MM.1S (cell line): ENCODE results near the gene CD28.
A peak's percentile ranks its signal among the peaks of the same experiment; 100 is the strongest.
"Not testable (repeated sequence)": the region's sequence is repeated elsewhere in the genome, so short reads cannot be mapped to it uniquely, and the experiment has no call there.

Experiments
- DNase-seq: peaks from one replicate; pipeline ENCODE4 v3.0.0-alpha.2; 2015
- H2AFZ ChIP-seq: fragments of 300-600 bp; sonication (generic); 2 replicates; pipeline ENCODE4 v1.6.0; 2016; ENCODE audit warnings: antibody characterized with exemption, low read length
- H3F3A ChIP-seq: fragments of 300-600 bp; sonication (generic); 2 replicates; pipeline ENCODE4 v1.6.1; 2016; ENCODE audit warnings: mild to moderate bottlenecking, antibody characterized with exemption, low read length, moderate library complexity, mixed read lengths; ENCODE audit not compliant: insufficient read depth
- H3K27ac ChIP-seq: fragments of 300-600 bp; sonication (generic); 2 replicates; pipeline ENCODE4 v1.5.1; 2016; ENCODE audit warnings: mild to moderate bottlenecking, low read length
- H3K27me3 ChIP-seq: fragments of 300-600 bp; sonication (generic); replicated peaks from 2 replicates; pipeline ENCODE4 v1.6.0; 2016; ENCODE audit warnings: low read length; ENCODE audit not compliant: insufficient read depth
- H3K36me3 ChIP-seq: fragments of 300-600 bp; sonication (generic); replicated peaks from 2 replicates; pipeline ENCODE4 v1.6.1; 2016; ENCODE audit warnings: mild to moderate bottlenecking, low read length, mixed read lengths; ENCODE audit not compliant: insufficient read depth
- H3K4me1 ChIP-seq: fragments of 300-600 bp; sonication (generic); 2 replicates; pipeline ENCODE4 v1.6.1; 2016; ENCODE audit warnings: low read length, mixed read lengths
- H3K4me2 ChIP-seq: fragments of 300-600 bp; sonication (generic); 2 replicates; pipeline ENCODE4 v1.6.0; 2016; ENCODE audit warnings: low read depth, low read length
- H3K4me3 ChIP-seq: fragments of 300-600 bp; sonication (generic); 2 replicates; pipeline ENCODE4 v1.5.1; 2016; ENCODE audit warnings: low read length, mixed read lengths
- H3K79me2 ChIP-seq: fragments of 300-600 bp; sonication (generic); 2 replicates; pipeline ENCODE4 v1.6.1; 2016; ENCODE audit warnings: mixed run types, low read length, mixed read lengths
- H3K9ac ChIP-seq: fragments of 300-600 bp; sonication (generic); 2 replicates; pipeline ENCODE4 v1.6.1; 2016; ENCODE audit warnings: low read length, mixed read lengths
- H3K9me2 ChIP-seq: fragments of 300-600 bp; sonication (generic); replicated peaks from 2 replicates; pipeline ENCODE4 v1.6.1; 2016; ENCODE audit warnings: mild to moderate bottlenecking, low read length, mixed read lengths; ENCODE audit not compliant: insufficient read depth
- H3K9me3 ChIP-seq: fragments of 300-600 bp; sonication (generic); replicated peaks from 2 replicates; pipeline ENCODE4 v1.6.1; 2016; ENCODE audit warnings: mild to moderate bottlenecking, low read length, mixed read lengths; ENCODE audit not compliant: insufficient read depth
- H4K20me1 ChIP-seq: fragments of 300-600 bp; sonication (generic); 2 replicates; pipeline ENCODE4 v1.6.1; 2016; ENCODE audit warnings: mild to moderate bottlenecking, low read length, moderate library complexity, mixed read lengths; ENCODE audit not compliant: insufficient read depth
- EZH2 ChIP-seq: fragments of 300-600 bp; sonication (generic); optimal IDR thresholded peaks from 2 replicates; pipeline ENCODE3; 2017; ENCODE audit warnings: low read depth, mild to moderate bottlenecking, antibody characterized with exemption, low read length, mixed read lengths
- EZH2phosphoT487 ChIP-seq: fragments of 300-600 bp; sonication (generic); IDR thresholded peaks from 2 replicates; pipeline ENCODE4 v1.6.1; 2018; ENCODE audit warnings: antibody characterized with exemption, low read length
- TF ChIP-seq, protein P1 (sequence below): fragments of 300-600 bp; sonication (generic); IDR thresholded peaks from 2 replicates; pipeline ENCODE4 v1.5.1; 2016; ENCODE audit warnings: antibody characterized with exemption, low read length, mixed read lengths

The CD28 gene

DNA sequence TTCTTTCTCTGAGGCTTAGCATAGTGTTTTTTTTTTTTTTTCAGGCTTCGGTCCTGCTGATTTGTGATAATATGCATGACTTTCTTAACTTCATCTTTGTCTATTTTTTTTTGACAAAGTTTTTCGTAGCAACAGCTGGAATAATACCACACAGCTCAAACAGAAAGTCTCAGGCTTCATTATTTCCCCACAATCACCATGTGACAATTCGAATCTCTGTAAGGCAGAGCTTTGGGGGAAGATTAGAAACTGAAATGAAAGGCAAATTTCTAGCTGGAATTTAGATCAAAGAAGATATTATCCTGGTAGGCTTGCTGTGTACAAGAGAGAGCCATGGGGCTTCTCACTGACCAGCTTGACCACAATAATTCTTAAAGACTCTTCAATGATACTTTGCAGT, 12.2 kb upstream of the CD28 start:
- TF ChIP-seq, protein P1, sequence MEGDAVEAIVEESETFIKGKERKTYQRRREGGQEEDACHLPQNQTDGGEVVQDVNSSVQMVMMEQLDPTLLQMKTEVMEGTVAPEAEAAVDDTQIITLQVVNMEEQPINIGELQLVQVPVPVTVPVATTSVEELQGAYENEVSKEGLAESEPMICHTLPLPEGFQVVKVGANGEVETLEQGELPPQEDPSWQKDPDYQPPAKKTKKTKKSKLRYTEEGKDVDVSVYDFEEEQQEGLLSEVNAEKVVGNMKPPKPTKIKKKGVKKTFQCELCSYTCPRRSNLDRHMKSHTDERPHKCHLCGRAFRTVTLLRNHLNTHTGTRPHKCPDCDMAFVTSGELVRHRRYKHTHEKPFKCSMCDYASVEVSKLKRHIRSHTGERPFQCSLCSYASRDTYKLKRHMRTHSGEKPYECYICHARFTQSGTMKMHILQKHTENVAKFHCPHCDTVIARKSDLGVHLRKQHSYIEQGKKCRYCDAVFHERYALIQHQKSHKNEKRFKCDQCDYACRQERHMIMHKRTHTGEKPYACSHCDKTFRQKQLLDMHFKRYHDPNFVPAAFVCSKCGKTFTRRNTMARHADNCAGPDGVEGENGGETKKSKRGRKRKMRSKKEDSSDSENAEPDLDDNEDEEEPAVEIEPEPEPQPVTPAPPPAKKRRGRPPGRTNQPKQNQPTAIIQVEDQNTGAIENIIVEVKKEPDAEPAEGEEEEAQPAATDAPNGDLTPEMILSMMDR: no peak
- TF ChIP-seq EZH2phosphoT487 (no peak), EZH2 (no peak)
- Histone ChIP-seq H3K27me3 (no peaks in the 10 kb centered on the region), H3K9me3 (no peaks in the 10 kb centered on the region), H3K9me2 (no peaks in the 10 kb centered on the region; the same call in 1 of the 2 replicates), H3K79me2 (no peaks in the 10 kb centered on the region), H3K4me2 (peak overlapping the region; percentile 60), H3K4me3 (peak overlapping the region; percentile 11; the same call in 1 of the 2 replicates), H3K4me1 (peaks cover 62% of the 10 kb centered on the region), H4K20me1 (no peaks in the 10 kb centered on the region), H3K36me3 (no peaks in the 10 kb centered on the region), H3K27ac (peak overlapping the region; percentile 75), H2AFZ (no peak overlapping the region), H3F3A (peaks cover 38% of the 10 kb centered on the region), H3K9ac (peak overlapping the region; percentile 49; the same call in 1 of the 2 replicates)
- peak; percentile 73 for DNase-seq

DNA sequence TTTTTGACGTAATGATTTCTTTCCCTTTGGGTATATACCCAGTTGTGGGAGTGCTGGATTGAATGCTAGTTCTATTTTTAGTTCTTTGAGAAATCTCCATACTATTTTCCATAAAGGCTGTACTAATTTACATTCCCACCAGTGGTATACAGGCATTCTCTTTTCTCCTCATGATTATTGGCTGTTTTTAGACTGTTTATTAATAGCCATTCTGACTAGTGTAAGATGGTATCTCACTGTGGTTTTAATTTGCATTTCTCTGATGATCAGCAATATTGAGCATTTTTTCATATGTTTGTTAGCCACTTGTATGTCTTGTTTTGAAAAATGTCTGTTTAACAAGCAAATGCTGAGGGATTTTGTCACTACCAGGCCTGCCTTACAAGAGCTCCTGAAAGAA, 9.2 kb upstream of the CD28 start:
- Histone ChIP-seq H3K36me3 (no peaks in the 10 kb centered on the region), H3K9me3 (no peaks in the 10 kb centered on the region), H3K27me3 (no peaks in the 10 kb centered on the region), H3K9ac (no peak overlapping the region), H2AFZ (no peak overlapping the region), H3F3A (peaks cover 20% of the 10 kb centered on the region), H3K27ac (peak overlapping the region; percentile 70; the same call in 1 of the 2 replicates), H3K4me1 (peaks cover 37% of the 10 kb centered on the region), H3K9me2 (no peaks in the 10 kb centered on the region), H3K4me3 (no peak overlapping the region), H3K79me2 (no peaks in the 10 kb centered on the region), H3K4me2 (peak overlapping the region; percentile 59), H4K20me1 (no peaks in the 10 kb centered on the region)
- DNase-seq: peak; percentile 51
- no peak for TF ChIP-seq EZH2phosphoT487

DNA sequence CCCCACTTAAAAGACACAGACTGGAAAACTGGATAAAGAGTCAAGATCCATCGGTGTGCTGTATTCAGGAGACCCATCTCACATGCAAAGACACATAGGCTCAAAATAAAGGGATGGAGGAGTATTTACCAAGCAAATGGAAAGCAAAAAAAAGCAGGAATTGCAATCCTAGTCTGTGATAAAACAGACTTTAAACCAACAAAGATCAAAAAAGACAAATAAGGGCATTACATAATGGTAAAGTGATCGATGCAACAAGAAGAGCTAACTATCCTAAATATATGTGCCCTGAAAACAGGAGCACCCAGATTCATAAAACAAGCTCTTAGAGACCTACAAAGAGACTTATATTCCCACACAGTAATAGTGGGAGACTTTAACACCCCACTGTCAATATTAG, 8.7 kb upstream of the CD28 start:
- not testable (repeated sequence) for DNase-seq, H3K4me3 ChIP-seq

DNA sequence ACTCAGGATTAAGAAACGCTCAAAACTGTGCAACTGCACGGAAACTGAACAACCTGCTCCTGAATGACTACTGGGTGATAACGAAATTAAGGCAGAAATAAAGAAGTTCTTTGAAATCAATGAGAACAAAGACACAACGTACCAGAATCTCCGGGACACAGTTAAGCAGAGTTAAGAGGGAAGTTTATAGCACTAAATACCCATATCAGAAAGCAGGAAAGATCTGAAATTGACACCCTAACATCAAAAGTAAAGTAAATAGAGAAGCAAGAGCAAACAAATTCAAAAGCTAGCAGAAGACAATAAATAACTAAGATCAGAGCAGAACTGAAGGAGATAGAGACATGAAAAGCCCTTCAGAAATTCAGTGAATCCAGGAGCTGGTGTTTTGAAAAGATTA, 8.0 kb upstream of the CD28 start:
- not testable (repeated sequence) for H3K9me2 ChIP-seq, H3K27me3 ChIP-seq, DNase-seq, H4K20me1 ChIP-seq, H3K79me2 ChIP-seq, H2AFZ ChIP-seq, H3K4me2 ChIP-seq, H3K27ac ChIP-seq, H3K9ac ChIP-seq, H3K36me3 ChIP-seq, H3K9me3 ChIP-seq, H3K4me3 ChIP-seq
- Histone ChIP-seq H3K4me1 (peaks cover 37% of the 10 kb centered on the region), H3F3A (peaks cover 20% of the 10 kb centered on the region)

More for the DNA sequence above, 8.7 kb upstream of the CD28 start:
- H4K20me1 ChIP-seq, H3K9me3 ChIP-seq, H2AFZ ChIP-seq, H3K79me2 ChIP-seq, H3K9me2 ChIP-seq, H3K36me3 ChIP-seq, H3K27me3 ChIP-seq, H3K9ac ChIP-seq: not testable (repeated sequence)
- H3F3A ChIP-seq: peaks cover 20% of the 10 kb centered on the region
- H3K4me2 ChIP-seq: peak overlapping the region; percentile 59; the same call in 1 of the 2 replicates
- H3K27ac ChIP-seq: peak overlapping the region; percentile 70; the same call in 1 of the 2 replicates
- H3K4me1 ChIP-seq: peaks cover 37% of the 10 kb centered on the region

DNA sequence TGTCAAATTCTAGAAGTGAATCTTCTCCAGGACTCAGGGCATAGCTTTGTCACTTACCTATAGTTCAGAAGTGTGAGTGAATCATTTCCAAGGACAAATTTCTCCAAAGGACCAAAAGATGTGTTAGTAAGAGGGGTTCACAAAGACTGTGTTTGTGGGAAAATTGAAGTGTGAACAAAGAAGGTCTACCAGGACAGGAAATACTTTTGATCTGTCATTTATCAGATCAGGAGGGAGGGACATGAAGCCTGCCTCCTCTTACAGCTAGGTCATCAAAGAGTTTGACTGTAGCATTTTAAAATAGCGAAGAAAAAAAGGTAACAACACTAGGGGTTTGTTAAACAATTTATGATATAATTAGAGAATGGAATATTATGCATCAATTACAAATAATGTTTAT, 2.0 kb upstream of the CD28 start:
- peak overlapping the region; percentile 89 for H3K9ac ChIP-seq
- no peaks in the 10 kb centered on the region for H3K9me3 ChIP-seq
- H3K79me2 ChIP-seq: peaks cover 29% of the 10 kb centered on the region

More for the DNA sequence above, 2.0 kb upstream of the CD28 start:
- TF ChIP-seq, protein P1: no peak
- TF ChIP-seq EZH2phosphoT487 (no peak), EZH2 (no peak)
- H3K9me2 ChIP-seq: no peaks in the 10 kb centered on the region
- H3K4me3 ChIP-seq: peak overlapping the region; percentile 30; the same call in 1 of the 2 replicates
- H3K27ac ChIP-seq: peak overlapping the region; percentile 96
- 0 out of 2 replicates have a peak overlapping the region, but pooled peaks have one; percentile 2 for H2AFZ ChIP-seq
- H3F3A ChIP-seq: peaks cover 30% of the 10 kb centered on the region
- H3K36me3 ChIP-seq: peaks cover under 1% of the 10 kb centered on the region; the same call in 1 of the 2 replicates
- DNase-seq: no peak
- H3K4me2 ChIP-seq: peak overlapping the region; percentile 72
- no peaks in the 10 kb centered on the region for H4K20me1 ChIP-seq
- peaks cover 28% of the 10 kb centered on the region for H3K4me1 ChIP-seq
- H3K27me3 ChIP-seq: no peaks in the 10 kb centered on the region
